OCI-LY1 (cell line): ENCODE measurements around the gene DGKG.

ENCODE experiments used
- H2AFZ ChIP-seq: fragments of 200-600 bp; sonication (generic), shearing (Covaris generic); 2 replicates; pipeline ENCODE4 v1.6.0; 2014; ENCODE audit warnings: antibody characterized with exemption, mild to moderate bottlenecking, low read length
- H3F3A ChIP-seq: fragments of 200-600 bp; sonication (generic), shearing (Covaris generic); 2 replicates; pipeline ENCODE4 v1.6.0; 2014; ENCODE audit warnings: mild to moderate bottlenecking, antibody characterized with exemption, low read length, moderate library complexity; ENCODE audit not compliant: insufficient read depth
- H3K27ac ChIP-seq: fragments of 200-600 bp; sonication (generic); 2 replicates; pipeline ENCODE4 v1.5.1; 2014; ENCODE audit warnings: low read length, mixed run types, mild to moderate bottlenecking, low read depth; ENCODE audit not compliant: poor library complexity, severe bottlenecking
- H3K27me3 ChIP-seq: fragments of 200-600 bp; sonication (generic); 2 replicates; pipeline ENCODE4 v1.6.0; 2014; ENCODE audit warnings: antibody characterized with exemption, mild to moderate bottlenecking, low read length, moderate library complexity; ENCODE audit not compliant: insufficient read depth
- H3K36me3 ChIP-seq: fragments of 200-600 bp; sonication (generic); 2 replicates; pipeline ENCODE4 v1.6.1; 2014; ENCODE audit warnings: mild to moderate bottlenecking, antibody characterized with exemption, low read length, moderate library complexity, mixed read lengths; ENCODE audit not compliant: insufficient read depth
- H3K4me1 ChIP-seq: fragments of 200-600 bp; sonication (generic); 2 replicates; pipeline ENCODE4 v1.5.1; 2014; ENCODE audit warnings: mild to moderate bottlenecking, low read length, moderate library complexity; ENCODE audit not compliant: insufficient read depth, severe bottlenecking
- H3K4me2 ChIP-seq: fragments of 200-600 bp; sonication (generic), shearing (Covaris generic); 2 replicates; pipeline ENCODE4 v1.6.1; 2014; ENCODE audit warnings: low read length
- H3K4me3 ChIP-seq: fragments of 200-600 bp; sonication (generic); 2 replicates; pipeline ENCODE4 v1.5.1; 2014; ENCODE audit warnings: low read length, low read depth, mild to moderate bottlenecking, mixed read lengths; ENCODE audit not compliant: poor library complexity, severe bottlenecking
- H3K79me2 ChIP-seq: fragments of 200-600 bp; shearing (Covaris generic); 2 replicates; pipeline ENCODE4 v1.6.1; 2016; ENCODE audit warnings: mixed run types, low read length, mixed read lengths; ENCODE audit not compliant: insufficient read depth
- H3K9ac ChIP-seq: fragments of 200-600 bp; sonication (generic), shearing (Covaris generic); 2 replicates; pipeline ENCODE4 v1.6.1; 2014; ENCODE audit warnings: mild to moderate bottlenecking, low read length, mixed read lengths
- H3K9me2 ChIP-seq: fragments of 200-600 bp; sonication (generic), shearing (Covaris generic); 2 replicates; pipeline ENCODE4 v1.6.1; 2014; ENCODE audit warnings: low read depth, mild to moderate bottlenecking, low read length, mixed read lengths
- H3K9me3 ChIP-seq: fragments of 200-600 bp; shearing (Covaris generic); 2 replicates; pipeline ENCODE4 v1.6.1; 2014; ENCODE audit warnings: low read length, mixed read lengths
- H4K20me1 ChIP-seq: fragments of 200-600 bp; sonication (generic), shearing (Covaris generic); 2 replicates; pipeline ENCODE4 v1.6.0; 2016; ENCODE audit warnings: mild to moderate bottlenecking, low read length; ENCODE audit not compliant: insufficient read depth
- CTCF ChIP-seq: fragments of 200-600 bp; sonication (generic), shearing (Covaris generic); IDR thresholded peaks from 2 replicates; pipeline ENCODE4 v1.5.1; 2017; ENCODE audit warnings: mild to moderate bottlenecking, antibody characterized with exemption, low read length, moderate library complexity, mixed read lengths
- EZH2 ChIP-seq: fragments of 200-600 bp; sonication (generic), shearing (Covaris generic); IDR thresholded peaks from 2 replicates; pipeline ENCODE4 v1.8.0; 2017; ENCODE audit warnings: borderline replicate concordance, mixed run types, mild to moderate bottlenecking, antibody characterized with exemption, low read length, moderate library complexity, mixed read lengths

The DGKG gene

GRCh38 chr3:186152361-186152798 is 209.7 kb downstream of the DGKG start:
- Histone ChIP-seq H3K4me2 (peak overlapping the region; percentile 3; the same call in 1 of the 2 replicates), H3K79me2 (no peaks in the 10 kb centered on the region), H3F3A (no peaks in the 10 kb centered on the region), H3K27me3 (peaks cover 7% of the 10 kb centered on the region; the same call in 1 of the 2 replicates), H4K20me1 (no peaks in the 10 kb centered on the region), H3K9me2 (no peaks in the 10 kb centered on the region; the same call in 1 of the 2 replicates), H3K9me3 (no peaks in the 10 kb centered on the region), H3K27ac (no peak overlapping the region), H3K4me3 (peak overlapping the region; percentile 6), H3K4me1 (peaks cover 31% of the 10 kb centered on the region), H3K36me3 (no peaks in the 10 kb centered on the region), H2AFZ (no peak overlapping the region), H3K9ac (no peak overlapping the region)
- TF ChIP-seq EZH2 (no peak), CTCF (no peak)

GRCh38 chr3:186151077-186151971 is 210.7 kb downstream of the DGKG start:
- Histone ChIP-seq H3K27me3 (peaks cover 7% of the 10 kb centered on the region; the same call in 1 of the 2 replicates), H3F3A (no peaks in the 10 kb centered on the region), H4K20me1 (no peaks in the 10 kb centered on the region), H3K79me2 (no peaks in the 10 kb centered on the region), H3K27ac (no peak overlapping the region), H3K36me3 (no peaks in the 10 kb centered on the region), H3K9ac (no peak overlapping the region), H3K4me1 (peaks cover 31% of the 10 kb centered on the region), H3K9me2 (no peaks in the 10 kb centered on the region), H3K4me2 (no peak overlapping the region; the same call in 1 of the 2 replicates), H2AFZ (no peak overlapping the region), H3K4me3 (no peak overlapping the region), H3K9me3 (no peaks in the 10 kb centered on the region)
- no peak for TF ChIP-seq EZH2
- no peak for TF ChIP-seq CTCF

- Histone ChIP-seq H3K9me2 (no peaks in the 10 kb centered on the region), H3K27ac (no peak overlapping the region), H3K9me3 (no peaks in the 10 kb centered on the region), H3K36me3 (no peaks in the 10 kb centered on the region), H3K4me2 (no peak overlapping the region), H3K79me2 (no peaks in the 10 kb centered on the region), H4K20me1 (no peaks in the 10 kb centered on the region), H3F3A (no peaks in the 10 kb centered on the region), H2AFZ (no peak overlapping the region), H3K27me3 (peaks cover 7% of the 10 kb centered on the region; the same call in 1 of the 2 replicates), H3K4me3 (no peak overlapping the region), H3K9ac (no peak overlapping the region), H3K4me1 (peaks cover 31% of the 10 kb centered on the region)
- TF ChIP-seq CTCF (no peak), EZH2 (no peak)
Observed at GRCh38 chr3:186150041-186150830, 211.8 kb downstream of the DGKG start.
